ENCODE data around the gene COL4A1.

COL4A1 gene

DNA sequence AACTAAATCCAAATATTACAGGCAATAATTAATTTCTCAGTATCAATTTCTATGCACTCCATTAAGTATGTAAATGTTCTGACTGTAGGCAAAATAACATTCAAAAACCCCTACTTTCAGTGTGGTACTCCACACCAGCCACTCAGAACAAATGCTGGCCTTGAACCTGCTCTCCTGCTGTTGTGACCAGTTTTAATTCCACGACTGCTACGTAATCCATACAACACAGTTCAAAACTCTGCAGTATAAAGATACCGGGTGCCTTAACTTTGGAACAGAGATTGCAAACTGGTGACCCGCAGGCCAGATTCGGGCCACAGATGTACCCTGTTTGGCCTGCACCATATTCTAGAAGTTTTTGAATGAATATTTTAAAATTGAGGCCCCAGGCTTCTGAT, 30.4 kb downstream of the COL4A1 start:
- DNase-seq (ENCODE audit: low read depth in 3 of 3), result no peak

DNA sequence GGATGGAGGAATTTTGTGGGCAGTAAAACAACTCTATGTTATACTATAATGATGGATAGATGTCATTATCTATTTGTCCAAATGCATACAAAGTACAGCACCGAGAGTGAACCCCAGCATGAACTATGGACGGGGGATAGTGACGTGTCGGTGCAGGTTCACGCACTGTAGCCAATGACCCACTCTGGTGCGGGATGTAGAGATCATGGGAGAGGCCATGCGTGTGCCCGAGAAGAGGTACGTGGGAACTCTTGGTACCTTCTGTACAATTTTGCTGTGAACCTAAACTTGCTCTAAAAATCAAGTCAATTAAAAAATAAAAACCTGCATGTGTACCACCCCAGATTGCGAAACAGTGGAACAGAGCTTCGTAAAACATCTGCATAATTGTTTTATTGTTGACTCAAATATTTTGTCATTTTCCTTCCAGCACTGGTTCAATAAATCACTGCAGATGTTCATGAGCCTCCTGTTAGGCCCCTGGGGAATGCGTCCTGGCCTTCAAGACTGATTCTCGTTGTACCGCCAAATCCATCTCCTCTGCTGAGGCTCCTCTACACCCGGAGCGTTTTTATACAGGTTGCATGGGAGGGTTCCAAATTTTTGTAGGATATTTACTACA, 30.9 kb downstream of the COL4A1 start:
- no peak for DNase-seq (ENCODE audit: low read depth in 3 of 3)

DNA sequence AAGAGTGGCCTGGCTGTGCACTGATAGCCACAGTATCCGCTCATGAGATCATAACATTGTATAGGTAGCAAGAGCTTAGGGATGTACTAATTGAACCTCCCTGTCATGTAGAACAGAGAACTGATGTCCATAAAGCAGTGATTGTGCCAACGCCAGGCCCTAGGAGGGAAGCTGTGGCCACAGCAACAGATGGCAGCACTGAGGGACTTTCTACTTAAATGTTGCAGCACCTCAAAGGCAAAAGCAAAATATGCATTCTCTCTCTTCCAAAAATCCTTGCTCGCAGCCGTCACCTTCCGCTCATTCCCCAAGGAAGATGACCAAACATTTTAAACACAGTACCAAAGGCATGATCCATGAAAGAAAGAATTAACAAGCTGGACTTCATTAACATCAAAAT, 32.3 kb downstream of the COL4A1 start:
- DNase-seq (ENCODE audit: low read depth in 3 of 3), result no peak

DNA sequence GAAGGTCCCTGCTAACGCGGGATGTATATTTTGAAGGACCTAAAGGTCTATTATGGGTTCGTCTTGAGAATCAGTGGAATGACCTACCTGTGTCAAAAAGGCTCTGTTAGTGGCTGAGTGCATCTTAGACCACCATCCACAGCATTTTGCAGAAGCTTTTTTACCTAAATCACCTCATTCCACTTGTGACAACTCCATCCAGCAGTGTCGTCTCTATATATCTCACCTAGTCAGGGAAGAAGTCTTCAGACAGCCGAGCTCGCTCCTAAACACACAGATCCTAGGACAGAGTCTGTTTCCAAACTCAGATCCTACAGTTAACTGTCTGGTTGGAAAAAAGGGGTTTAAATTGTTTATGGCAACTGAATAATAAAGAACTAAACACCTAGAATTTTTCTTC, 33.7 kb downstream of the COL4A1 start:
- no peak for DNase-seq (ENCODE audit: low read depth in 3 of 3)

DNA sequence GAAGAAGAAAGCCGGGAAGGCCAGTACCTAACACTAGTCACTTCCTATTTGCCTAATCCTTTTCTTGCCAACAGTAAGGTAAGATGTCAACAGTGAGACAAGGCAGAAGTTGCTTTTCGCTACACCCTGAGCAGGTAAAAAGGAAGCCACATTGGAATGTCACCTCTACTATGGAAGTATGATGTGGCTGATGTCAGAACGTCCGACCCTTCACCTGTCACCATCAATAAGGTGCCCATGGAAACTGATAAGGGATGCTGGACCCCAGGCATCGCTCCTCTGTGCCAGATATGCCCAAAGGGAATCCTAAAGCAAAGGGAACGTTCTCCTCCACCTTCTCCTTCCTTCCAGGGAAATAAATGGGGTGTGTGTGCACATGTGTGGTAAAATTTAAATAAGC, 34.3 kb downstream of the COL4A1 start:
- no peak for DNase-seq (ENCODE audit: low read depth in 3 of 3)

DNA sequence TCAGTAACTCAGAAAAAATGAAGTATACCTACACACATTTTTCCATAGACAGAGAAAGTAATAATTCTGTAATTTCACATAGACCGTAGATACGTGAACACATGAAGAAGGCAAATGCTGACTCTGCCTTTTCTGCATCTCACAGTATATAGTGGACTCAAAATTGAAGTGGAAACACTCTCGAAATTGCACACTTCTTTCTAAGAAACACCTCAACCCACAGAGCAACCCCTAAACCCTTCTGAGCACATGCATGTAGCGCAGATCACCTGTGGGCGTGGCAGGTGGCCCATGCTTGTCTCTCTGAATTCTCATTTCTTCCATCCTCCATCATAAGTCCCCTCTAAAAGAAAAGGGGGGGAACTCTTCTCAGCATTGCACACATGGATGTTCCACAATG, 34.7 kb downstream of the COL4A1 start:
- no peak for DNase-seq (ENCODE audit: low read depth in 3 of 3)

DNA sequence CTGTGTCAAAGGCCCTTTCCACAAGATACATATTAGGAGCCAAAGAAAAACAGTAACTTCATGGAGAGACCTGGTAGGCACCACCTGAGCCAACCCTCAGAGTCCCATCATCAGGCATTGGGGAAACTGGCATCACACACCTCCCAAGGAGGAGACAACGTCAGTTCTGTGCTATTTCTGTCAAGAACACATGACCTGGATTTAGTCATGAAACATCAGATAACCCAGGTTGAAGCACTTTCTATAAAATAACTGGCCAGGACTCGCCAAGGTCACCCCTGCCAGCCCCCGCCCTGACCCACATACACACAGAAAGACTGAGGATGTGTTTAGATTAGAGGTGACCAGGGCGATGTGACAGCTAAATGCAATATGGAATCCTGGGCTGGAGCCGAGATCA, 35.6 kb downstream of the COL4A1 start:
- DNase-seq (ENCODE audit: low read depth in 3 of 3), result no peak

DNA sequence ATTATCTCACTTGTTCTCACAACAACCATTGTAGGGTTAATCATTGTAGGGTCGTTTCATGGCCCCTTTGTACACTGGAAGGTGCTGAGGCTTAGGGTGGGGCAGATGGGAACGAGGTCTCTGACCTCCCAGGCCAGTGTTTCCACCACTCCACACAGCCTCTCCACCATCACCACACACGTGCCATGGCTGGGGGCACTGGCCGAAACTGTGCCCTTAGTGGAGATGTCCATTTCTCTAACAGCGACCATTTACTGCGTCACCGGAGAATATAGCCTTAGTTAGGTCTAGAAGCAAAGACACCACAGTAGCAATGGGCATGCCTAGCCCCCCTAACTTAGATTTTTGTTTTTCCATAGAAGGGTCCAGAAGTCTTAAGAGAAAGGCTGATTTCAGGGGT, 36.5 kb downstream of the COL4A1 start:
- no peak for DNase-seq (ENCODE audit: low read depth in 3 of 3)

DNA sequence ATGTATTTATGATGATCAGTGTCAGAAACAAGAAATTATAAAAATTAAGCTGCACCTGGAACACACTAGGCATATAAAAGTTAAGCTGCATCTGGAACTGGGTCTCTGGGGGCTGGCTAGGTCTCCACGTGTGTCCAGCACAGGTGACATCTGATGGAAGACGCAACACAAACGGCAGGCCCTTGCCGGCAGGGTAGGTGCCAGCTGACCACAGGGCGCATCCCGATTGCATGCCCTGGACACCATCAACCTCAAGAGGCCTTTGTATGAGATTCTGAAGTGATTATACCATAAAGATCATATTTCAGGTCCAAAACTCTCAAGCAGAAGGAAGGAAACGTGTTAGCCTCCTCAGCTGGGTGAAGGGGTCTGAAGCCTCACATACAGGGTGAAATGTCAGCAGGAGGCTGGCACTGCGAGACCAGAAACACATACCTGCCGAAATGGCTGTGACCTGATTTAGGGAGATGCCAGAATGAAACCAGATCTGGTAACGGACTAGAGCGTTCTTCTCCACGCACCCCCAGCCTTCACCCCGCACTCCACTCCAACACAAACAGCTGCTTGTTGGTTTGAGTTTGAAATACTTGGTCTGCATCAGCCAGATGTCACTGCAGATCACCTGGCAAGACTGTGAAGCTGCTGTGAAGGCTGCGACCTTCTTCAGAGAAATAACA, 37.3 kb downstream of the COL4A1 start:
- no peak for DNase-seq (ENCODE audit: low read depth in 3 of 3)

DNA sequence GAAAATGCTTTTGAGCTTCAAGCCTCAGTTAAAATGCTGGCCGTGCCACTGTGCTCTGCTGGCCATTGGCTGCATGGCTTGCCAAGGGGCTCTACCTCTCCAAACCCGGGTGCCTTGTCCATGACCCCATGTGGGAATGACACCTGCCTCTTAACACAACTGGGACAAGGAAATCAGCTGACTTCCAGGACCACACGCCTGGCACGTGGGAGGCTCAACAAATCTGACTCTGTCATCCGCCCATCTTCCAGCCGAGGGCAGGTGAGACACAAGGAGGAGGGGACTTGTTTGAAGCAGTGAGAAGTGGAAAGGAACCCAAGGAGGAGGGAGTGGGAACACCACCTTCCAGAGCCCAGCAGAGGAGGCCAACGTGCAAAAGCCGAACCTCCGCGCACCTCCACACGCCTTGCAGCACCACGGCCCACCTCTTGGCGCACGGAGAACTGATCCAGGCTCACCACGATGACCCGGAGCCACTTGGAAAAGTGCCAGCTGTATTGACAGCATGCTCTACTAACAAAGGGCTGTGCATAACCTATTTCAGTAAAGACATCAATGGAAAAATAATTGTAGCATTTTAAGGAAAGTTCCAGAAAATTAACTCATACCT, 38.3 kb downstream of the COL4A1 start:
- DNase-seq (ENCODE audit: low read depth in 3 of 3), result no peak

DNA sequence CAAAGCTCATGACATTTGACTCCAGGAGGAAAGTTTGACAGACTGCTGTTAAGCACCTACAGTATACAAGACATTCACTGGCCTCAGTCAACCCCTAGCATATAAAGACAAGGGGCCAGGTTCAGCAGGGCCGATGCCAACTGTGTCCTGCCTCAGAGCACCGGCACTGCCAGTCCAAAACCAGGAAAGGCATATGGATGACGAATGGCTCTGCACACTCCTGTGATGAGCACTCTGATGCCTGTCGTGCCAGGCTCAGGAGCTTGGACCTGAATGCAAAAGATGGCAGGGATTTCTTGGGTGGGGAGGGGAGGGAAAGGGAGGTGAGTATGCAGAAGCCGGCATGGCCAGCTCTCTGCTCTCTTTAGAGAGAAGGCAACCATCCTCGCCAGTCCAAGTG, 38.9 kb downstream of the COL4A1 start:
- DNase-seq (ENCODE audit: low read depth in 3 of 3), result no peak

DNA sequence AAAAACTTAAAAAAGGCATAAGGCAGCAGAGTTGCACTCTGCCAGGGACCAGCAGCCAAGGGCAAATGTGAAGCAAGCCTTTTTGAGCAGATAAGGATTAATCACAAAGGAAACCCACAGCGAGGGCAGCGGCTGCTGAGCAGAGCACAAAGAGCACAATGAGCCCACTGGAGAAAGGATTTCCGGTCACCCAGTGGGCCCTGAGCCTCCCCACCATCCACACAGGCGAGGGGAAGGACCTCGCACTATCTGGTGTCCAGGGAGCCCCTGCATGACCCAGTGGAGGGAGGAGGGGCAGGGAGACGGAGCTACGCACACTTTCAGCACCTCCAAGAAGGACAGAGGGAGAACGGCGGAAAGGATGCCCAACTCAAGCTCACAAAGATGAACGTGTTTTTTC, 40.0 kb downstream of the COL4A1 start:
- DNase-seq (ENCODE audit: low read depth in 3 of 3), result no peak

DNA sequence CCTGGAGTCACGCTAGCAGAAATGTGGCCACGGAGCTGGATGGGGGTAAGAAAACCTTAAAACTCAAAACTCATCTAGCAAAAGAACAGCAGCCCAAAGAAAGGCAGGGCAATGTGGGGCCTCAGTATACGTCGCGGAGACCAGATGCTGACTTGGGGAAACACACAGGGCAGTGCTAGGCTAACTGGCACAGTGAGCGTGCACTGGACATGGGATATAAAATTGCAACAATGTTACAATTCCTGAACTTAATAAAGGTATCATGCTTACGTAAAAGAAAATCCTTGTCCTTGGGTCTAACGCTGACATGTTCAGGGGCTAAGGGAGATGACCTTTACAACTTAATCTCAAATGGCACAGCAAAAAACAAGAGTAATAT, 40.5 kb downstream of the COL4A1 start:
- DNase-seq (ENCODE audit: low read depth in 3 of 3), result no peak

DNA sequence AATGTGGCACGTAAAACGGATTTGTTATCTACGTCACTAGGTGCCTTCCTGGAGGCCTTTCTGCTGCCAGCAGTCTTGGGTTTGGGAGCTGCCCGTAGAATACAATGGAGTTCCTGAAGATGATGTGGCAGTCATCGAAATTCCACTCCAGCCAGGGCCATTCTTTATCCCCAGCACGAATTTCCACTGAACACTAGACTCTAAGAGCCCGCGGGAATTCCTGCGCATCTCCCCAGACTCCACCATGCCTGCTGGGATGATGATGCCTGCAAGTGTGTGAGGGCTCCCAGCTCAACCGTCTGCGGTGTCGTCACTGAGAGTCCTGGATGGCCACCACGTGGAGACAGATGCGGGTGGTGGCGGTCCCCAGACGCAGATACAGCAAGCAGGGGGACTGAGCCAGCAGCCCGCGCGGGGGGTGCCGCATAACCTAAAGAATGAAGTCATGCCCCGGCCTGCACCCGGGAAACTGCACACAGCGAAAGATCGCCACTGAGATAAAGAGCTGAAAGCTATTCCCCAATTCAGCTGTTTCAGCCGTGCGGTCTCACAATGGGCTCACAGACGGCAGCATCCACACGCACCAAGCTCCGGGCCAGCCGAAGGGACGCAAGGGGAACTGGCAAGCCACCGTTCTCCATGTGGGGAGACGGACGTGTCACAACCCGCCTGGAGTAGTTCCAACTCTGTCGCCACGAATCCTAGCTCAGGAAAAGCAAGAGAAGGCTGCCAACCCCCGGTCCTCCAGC, 41.1 kb downstream of the COL4A1 start:
- no peak for DNase-seq (ENCODE audit: low read depth in 3 of 3)

DNA sequence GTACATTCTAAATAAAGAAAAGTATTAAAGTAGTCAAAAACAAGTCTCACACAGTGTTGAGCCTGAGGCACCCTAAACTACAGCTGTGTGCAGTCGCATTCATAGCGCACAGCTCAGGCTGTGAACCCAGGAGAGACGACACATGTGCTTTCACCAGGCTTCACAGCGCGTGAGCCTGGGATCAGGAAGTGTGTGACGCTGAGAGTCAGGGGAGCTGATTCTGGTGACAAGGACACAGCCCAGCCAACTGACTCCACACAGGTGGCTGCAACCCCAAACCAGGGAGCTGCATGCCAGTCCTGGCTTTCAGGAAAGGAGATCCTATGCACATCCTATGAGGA, 41.6 kb downstream of the COL4A1 start:
- no peak for DNase-seq (ENCODE audit: low read depth in 3 of 3)

DNA sequence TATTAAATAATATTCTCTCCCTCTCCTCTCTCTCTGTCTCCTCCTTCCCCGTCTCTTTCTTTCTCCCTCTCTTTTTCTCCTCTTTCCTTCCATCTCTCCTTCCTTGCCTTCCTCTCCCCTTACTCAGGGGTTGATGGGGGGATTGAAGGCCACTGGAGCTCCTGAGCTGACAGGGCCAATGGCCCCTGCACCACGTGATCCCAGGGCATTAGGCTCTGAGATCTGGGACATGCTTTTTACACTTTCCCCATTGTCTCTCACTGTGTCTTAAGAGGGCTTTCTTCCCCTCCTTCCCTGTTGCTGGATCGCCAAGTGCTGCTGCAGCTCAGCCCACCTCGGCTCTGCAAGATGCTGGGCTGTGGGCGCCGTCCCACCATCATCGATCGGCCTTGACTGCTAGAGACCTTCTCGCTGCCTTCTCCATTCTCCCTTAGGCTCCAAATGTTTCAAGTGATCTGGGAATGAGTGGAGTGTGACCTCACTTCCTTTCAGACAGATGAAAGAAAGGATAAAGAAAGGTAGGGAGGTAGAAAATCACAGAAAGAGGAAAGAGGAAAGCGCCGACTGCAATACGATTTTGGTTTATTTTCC, 42.2 kb downstream of the COL4A1 start:
- DNase-seq (ENCODE audit: low read depth in 3 of 3), result no peak

DNA sequence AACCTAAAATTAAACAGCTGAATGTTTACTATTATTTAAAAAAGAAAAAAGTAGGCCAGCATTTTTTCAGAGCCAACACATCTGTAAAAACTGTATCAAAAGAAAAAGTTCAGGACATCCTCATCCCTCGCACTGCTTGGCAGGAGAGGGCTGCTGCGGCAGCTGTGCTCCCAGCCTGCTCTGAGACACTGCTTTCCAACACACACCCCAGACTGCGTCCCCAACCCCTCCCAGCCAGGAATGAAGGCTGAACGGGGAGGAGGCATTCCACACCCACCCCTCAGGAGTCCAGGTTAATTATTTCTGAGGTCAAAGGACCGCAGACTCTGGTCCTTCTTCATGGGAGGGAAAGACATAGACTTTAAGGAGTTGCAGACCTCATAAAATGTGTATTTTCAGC, 43.1 kb downstream of the COL4A1 start:
- DNase-seq (ENCODE audit: low read depth in 3 of 3), result no peak

DNA sequence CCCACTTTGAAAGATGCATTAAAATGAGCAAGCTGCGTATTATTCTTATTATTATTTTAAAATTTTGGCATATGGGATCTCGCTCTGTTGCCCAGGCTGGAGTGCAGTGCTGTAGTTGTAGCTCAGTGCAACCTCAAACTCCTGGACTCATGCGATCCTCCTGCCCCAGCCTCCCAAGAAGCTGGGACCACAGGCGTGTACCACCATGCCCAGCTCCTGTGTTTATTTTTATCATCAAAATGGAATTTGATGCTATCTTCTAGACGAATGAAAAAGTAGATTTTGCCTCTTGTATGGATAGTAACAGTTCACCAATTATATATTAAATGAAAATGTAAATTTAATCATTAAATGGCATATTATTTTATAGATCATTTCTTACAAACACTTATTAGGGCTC, 43.6 kb downstream of the COL4A1 start:
- no peak for DNase-seq (ENCODE audit: low read depth in 3 of 3)

DNA sequence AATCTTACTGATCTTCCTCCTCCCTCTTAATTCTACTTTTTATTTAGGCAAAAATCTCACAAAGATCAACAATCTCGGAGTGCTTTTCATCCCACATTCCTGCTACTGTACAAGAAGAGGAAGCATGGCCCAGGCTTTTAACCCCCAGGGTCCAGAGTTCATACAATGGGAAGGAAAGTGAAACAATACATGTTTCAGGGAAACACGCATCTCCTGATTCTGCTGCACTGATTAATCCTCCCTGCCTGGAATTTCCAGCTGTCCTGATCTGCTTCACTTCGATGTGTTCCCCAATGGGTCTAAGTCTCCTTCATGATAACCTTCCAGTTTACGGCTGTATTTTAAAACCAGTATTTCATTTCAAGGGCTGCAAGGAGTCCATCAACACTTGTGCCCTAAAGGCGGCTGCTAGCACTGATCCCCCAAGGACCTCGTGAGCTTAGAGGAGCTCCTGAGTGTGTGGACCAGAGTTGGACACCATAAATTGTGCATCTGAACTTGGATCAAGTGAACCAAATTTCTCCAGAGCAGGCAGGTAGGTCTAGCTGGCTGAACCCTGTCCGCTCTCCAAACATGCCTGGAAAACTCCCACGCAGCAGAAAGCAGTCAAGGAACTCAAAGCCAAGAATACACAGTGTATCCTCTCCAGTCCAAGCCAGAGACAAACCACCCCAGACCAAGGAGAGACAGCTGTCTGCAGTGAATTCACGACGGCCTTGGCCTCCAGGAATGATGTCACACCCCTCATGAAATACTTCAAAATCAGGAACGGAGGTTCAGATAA, 44.3 kb downstream of the COL4A1 start:
- no peak for DNase-seq (ENCODE audit: low read depth in 3 of 3)

DNA sequence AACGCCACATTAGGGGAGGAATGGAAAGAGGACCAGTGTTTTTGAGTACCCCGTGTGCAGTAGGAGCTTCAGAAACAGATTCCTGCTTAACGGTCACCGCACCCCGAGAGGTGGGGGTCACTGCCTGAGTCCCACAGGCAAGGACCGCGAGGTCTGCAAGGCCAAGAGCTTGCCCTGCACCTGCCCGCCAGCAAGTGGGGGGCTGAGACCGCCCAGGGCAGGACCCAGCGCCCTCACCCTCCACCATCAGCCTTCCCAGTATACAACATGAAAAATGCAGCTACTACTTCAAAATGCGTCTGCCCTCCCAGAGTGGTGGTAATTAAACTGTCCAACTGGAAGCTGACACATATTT, 44.9 kb downstream of the COL4A1 start:
- no peak for DNase-seq (ENCODE audit: low read depth in 3 of 3)

DNA sequence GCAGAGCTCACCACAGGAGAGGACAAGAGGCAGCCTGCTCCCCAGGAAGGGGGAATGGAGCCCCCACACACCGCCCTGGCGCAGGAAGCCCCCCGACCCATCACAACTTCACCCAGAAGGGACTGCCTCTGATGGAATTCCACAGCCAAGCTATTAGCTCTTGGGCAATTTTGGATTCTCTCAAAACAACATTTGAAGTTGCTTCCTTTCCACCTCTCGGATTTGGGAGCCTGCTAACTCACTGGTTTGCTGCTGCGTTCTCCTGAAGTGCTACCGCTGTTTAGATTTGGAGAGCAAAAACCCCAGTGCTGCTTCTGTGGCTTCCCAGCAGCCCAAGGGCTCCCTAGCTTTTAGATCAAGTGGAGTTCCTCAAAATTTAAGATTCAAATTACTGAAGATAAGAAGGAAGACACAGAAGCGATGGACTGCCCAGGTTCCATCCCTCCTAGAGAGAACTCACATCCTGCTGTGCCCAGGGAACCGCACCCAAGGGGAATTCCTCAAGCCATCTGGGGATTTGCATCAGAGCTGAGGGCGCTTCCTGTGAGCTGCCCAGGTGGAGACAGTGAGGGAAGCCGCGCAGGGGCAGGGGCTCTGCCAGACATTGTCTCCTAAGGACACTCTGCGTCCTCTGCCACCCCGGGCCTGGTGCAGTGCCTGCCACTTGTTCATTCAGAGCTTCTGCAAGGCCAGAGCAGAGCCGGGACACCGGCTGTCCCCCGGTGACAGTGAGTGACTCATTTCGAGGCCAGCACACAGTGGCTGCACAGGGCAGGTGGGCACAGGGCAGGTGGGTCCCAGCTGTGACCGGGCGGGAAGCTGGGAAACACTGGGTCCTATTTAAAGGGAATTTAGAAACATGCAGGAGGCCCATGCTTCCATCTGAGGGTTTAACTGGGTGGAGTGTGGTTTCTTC, 45.5 kb downstream of the COL4A1 start:
- DNase-seq (ENCODE audit: low read depth in 3 of 3), result no peak
